GM18907 (cell line): Measurements from ENCODE around the gene PLCL2.
A peak's percentile ranks its signal among the peaks of the same experiment; 100 is the strongest.

Experiments used
- ATAC-seq: cut with Tn5 transposase; IDR thresholded peaks from one replicate; pipeline ENCODE4 v1.9.1; 2021; ENCODE audit warnings: mild to moderate bottlenecking, moderate library complexity; ENCODE audit not compliant: unreplicated experiment

Gene PLCL2

GRCh38 chr3:16884748-16885592, at the start of gene PLCL2:
Gene PLCL2 (plus strand): TSS chr3:16884955. CDS start chr3:16885040, 85 bp downstream.
- peak; percentile 34 for ATAC-seq

- ATAC-seq: no peak
Measured at GRCh38 chr3:16836505-16837237, 48.1 kb upstream of the PLCL2 start.

- no peak for ATAC-seq
Measured at GRCh38 chr3:16837602-16838001, 47.2 kb upstream of the PLCL2 start.

- no peak for ATAC-seq
Measured at GRCh38 chr3:16838561-16838960, 46.2 kb upstream of the PLCL2 start.

- ATAC-seq: no peak
Measured at GRCh38 chr3:16839271-16840100, 45.3 kb upstream of the PLCL2 start.

GRCh38 chr3:16840101-16840424, 44.7 kb upstream of the PLCL2 start:
- no peak for ATAC-seq

- no peak for ATAC-seq
Measured at GRCh38 chr3:16841041-16841753, 43.6 kb upstream of the PLCL2 start.

GRCh38 chr3:16841904-16842271, 42.9 kb upstream of the PLCL2 start:
- peak; percentile 74 for ATAC-seq

GRCh38 chr3:16842272-16843270, 42.2 kb upstream of the PLCL2 start:
- peak; percentile 89 for ATAC-seq

GRCh38 chr3:16844222-16844621, 40.5 kb upstream of the PLCL2 start:
- no peak for ATAC-seq

- no peak for ATAC-seq
Measured at GRCh38 chr3:16844791-16845190, 40.0 kb upstream of the PLCL2 start.

- no peak for ATAC-seq
Measured at GRCh38 chr3:16846373-16847080, 38.2 kb upstream of the PLCL2 start.

- peak; percentile 45 for ATAC-seq
Measured at GRCh38 chr3:16848007-16848406, 36.7 kb upstream of the PLCL2 start.

GRCh38 chr3:16849229-16849628, 35.5 kb upstream of the PLCL2 start:
- ATAC-seq: peak; percentile 81

GRCh38 chr3:16849795-16850194, 35.0 kb upstream of the PLCL2 start:
- no peak for ATAC-seq

GRCh38 chr3:16855497-16855896, 29.3 kb upstream of the PLCL2 start:
- ATAC-seq: no peak

- ATAC-seq: no peak
Measured at GRCh38 chr3:16860234-16860633, 24.5 kb upstream of the PLCL2 start.

GRCh38 chr3:16861432-16861831, 23.3 kb upstream of the PLCL2 start:
- ATAC-seq: no peak
